NB4 (cell line): ENCODE results near the gene MEGF9.

Experiments used
- POLR2A ChIP-seq: IDR thresholded peaks from 2 replicates; pipeline ENCODE4 v1.6.1; 2011; ENCODE audit warnings: mild to moderate bottlenecking; ENCODE audit not compliant: insufficient read length; ENCODE audit errors: extremely low read depth
- TF ChIP-seq, protein P1 (sequence below): IDR thresholded peaks from one replicate; pipeline ENCODE4 v1.5.1; 2012; ENCODE audit warnings: low read depth, low read length

DNA sequence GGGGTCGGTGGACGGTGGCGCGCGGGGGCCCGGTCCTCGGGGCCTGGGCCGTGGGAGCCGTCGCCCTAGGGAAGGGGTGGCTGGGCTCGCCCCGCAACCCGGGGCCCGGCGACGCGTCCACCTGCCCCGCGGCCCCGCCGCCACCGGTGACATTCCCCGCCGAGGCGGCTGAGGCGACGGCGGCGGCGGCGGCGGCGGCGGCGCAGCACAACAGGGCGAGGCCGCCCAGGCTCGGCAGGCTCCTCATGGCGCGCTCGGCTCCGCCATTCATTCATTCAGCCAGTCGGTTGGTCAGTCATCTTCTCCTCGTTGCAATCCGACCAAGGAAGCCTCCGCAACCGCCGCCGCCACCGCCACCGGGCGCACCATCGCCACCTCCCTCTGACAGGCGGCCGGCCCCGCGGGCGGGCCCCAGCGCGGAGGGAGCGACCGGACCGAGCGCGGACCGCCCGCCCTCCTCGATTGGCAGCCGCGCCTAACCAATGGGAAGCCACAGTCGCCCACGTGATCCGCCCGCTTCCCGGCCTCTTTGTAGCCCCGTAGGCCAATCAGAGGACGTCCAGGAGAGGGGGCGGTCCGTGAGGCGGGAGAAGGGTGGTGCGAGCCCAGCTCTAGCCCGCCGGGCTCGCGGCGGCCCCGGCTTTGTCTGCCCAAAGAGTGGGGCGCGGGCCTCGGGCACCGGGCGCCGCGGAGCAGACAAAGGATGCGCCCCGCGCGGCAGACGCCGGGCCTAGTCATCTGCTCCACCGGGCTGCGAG lies at the start of gene MEGF9:
- TF ChIP-seq POLR2A: peak; percentile 46
- TF ChIP-seq, protein P1, sequence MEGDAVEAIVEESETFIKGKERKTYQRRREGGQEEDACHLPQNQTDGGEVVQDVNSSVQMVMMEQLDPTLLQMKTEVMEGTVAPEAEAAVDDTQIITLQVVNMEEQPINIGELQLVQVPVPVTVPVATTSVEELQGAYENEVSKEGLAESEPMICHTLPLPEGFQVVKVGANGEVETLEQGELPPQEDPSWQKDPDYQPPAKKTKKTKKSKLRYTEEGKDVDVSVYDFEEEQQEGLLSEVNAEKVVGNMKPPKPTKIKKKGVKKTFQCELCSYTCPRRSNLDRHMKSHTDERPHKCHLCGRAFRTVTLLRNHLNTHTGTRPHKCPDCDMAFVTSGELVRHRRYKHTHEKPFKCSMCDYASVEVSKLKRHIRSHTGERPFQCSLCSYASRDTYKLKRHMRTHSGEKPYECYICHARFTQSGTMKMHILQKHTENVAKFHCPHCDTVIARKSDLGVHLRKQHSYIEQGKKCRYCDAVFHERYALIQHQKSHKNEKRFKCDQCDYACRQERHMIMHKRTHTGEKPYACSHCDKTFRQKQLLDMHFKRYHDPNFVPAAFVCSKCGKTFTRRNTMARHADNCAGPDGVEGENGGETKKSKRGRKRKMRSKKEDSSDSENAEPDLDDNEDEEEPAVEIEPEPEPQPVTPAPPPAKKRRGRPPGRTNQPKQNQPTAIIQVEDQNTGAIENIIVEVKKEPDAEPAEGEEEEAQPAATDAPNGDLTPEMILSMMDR: no peak
